ENCODE measurements around the gene STAM. TPM values are rescaled to one million over a fixed set of nuclear protein-coding genes. Genes with fewer than 3 reads are reported as not detected.

Gene STAM
- total and polyA plus RNA-seq, 9 donors: 10.7 to 24.7 (median 20.3) TPM

DNA sequence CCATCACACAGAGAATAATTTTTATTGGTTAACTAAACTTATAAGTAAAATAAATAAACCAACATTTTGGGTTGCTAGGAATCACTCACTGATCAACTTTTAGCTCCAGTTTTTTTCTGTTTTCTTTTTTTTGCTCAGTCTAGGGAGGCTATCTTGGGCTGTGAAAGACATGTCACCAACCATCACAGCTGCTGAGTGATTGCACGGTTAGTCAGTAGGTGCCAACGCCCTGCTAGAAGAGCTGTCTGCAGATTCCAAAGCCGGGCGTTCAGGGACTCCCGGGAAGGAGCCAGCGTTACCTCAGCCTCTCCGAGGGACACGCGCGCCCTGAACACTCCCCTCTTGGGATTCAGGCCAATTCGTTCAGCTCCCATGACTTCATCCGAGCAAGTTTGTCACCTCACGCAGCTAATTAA, 604 bp upstream of the STAM start:
- TF ChIP-seq EP300 (IDR thresholded peaks at IDR 0.05) (no peak), POLR2A (IDR thresholded peaks at IDR 0.05) (no peak)
- TF ChIP-seq, protein P1, sequence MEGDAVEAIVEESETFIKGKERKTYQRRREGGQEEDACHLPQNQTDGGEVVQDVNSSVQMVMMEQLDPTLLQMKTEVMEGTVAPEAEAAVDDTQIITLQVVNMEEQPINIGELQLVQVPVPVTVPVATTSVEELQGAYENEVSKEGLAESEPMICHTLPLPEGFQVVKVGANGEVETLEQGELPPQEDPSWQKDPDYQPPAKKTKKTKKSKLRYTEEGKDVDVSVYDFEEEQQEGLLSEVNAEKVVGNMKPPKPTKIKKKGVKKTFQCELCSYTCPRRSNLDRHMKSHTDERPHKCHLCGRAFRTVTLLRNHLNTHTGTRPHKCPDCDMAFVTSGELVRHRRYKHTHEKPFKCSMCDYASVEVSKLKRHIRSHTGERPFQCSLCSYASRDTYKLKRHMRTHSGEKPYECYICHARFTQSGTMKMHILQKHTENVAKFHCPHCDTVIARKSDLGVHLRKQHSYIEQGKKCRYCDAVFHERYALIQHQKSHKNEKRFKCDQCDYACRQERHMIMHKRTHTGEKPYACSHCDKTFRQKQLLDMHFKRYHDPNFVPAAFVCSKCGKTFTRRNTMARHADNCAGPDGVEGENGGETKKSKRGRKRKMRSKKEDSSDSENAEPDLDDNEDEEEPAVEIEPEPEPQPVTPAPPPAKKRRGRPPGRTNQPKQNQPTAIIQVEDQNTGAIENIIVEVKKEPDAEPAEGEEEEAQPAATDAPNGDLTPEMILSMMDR (IDR thresholded peaks at IDR 0.05): no peak
- DNase-seq: no peak
- intact Hi-C loops (cut with DNase I): no loop called here
- WGBS, 3 donors: 0% methylated on average over 13 of the region's 13 CpGs
- Histone ChIP-seq H3K9me3 (no peaks in the 10 kb centered on the region), H3K4me1 (ENCODE audit: insufficient read depth) (peaks cover 13% of the 10 kb centered on the region), H3K27ac (peak overlapping the region; percentile 90 to 98), H3K4me3 (peak overlapping the region; percentile 84), H3K27me3 (no peaks in the 10 kb centered on the region), H3K36me3 (no peaks in the 10 kb centered on the region)

DNA sequence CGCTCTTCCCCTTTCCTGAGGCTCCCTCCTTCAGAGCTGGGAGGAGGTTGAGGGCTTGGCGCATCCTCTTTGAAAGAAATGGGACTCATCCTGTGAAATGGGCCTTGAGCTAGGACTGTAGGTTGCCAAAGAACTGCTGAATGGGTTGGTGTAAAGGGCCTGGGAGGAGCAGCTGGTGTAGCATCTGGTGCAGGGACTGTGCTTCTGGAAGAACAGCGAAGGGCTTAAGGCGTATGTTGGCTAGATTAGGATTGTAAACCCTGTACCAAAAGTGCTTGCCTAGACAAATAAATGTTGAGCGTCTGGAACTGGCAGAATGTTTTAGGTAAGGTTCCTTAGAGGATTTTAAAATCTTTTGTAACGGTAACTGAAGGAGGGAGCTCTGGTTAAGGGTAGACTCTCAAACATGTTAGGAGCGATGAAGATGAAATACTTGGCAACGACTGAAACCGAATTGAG, 563 bp downstream of the STAM start:
- no peak for DNase-seq
- H3K27ac ChIP-seq: peak overlapping the region; percentile 90 to 98
- peaks cover 14% of the 10 kb centered on the region for H3K4me1 ChIP-seq (ENCODE audit: insufficient read depth)
- intact Hi-C loops (cut with DNase I): no loop called here
- 1% methylated on average over 9 of the region's 9 CpGs for WGBS, 3 donors
- H3K4me3 ChIP-seq: peak overlapping the region; percentile 84
- no peaks in the 10 kb centered on the region for H3K36me3 ChIP-seq
- H3K27me3 ChIP-seq: no peaks in the 10 kb centered on the region
- TF ChIP-seq EP300 (IDR thresholded peaks at IDR 0.05) (no peak), POLR2A (IDR thresholded peaks at IDR 0.05) (no peak)
- TF ChIP-seq, protein P1 (IDR thresholded peaks at IDR 0.05): no peak
- no peaks in the 10 kb centered on the region for H3K9me3 ChIP-seq

DNA sequence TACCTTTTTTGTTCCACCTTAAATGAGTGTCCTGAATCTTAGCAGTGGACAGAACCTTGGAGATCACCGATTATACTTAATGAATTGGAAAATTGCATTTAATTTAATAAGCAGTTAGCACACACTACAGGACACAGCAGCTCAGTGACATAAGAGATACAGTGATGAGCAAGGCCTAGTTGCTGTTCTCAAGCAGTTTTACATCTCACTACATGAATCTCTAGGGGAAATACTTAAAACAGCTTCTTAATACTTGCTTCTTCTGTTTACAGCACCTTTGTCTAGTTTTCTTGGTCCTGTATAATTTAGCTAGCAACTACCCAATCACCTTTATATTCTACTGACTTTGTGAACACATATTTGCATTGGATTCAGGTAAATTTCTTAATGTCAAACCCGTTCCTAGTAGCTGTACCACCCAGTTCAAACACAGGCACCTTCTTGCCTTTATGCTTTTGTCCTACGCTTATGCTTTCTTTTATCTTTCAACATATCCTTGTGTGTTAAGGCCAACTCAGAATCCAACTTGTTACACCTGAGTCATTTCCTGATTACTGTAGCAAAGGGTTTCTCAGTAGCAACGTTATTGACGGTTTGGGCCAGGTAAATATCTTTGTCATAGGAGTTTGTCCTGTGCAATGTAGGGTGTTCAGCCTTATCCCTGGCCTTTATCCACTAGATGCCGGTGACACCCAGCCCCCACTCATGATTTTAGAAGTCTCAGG, 1.8 kb downstream of the STAM start:
- no peaks in the 10 kb centered on the region for H3K27me3 ChIP-seq
- TF ChIP-seq, protein P1 (IDR thresholded peaks at IDR 0.05): no peak
- TF ChIP-seq EP300 (IDR thresholded peaks at IDR 0.05): no peak
- no peak for TF ChIP-seq POLR2A (IDR thresholded peaks at IDR 0.05)
- H3K9me3 ChIP-seq: no peaks in the 10 kb centered on the region
- no peak for DNase-seq
- H3K4me1 ChIP-seq (ENCODE audit: insufficient read depth): peaks cover 16% of the 10 kb centered on the region
- no peak overlapping the region for H3K27ac ChIP-seq
- 72 to 74% (median 73%) methylated on average over 6 of the region's 6 CpGs for WGBS, 3 donors
- intact Hi-C loops (cut with DNase I): no loop called here
- H3K36me3 ChIP-seq: no peaks in the 10 kb centered on the region
- H3K4me3 ChIP-seq: peak overlapping the region; percentile 84

DNA sequence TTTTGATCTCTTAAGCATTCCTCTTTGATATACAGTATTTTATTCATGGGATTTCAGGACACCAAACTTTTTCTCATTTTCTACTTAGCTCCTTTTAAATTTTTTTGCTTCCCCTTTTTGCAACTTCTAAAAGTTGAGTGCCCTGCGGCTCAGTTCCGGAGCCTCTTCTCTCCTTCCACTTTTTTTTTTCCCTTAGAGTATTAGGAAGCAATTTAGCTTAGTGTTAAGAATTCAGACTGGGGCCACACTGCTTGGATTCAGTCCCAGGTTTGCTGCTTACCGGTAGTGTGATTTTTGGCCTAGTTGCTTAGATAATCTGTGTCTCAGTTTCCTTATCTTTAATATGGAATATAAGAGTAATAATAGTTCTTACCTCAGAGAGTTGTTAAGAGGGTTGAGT, 3.4 kb downstream of the STAM start:
- TF ChIP-seq EP300 (IDR thresholded peaks at IDR 0.05) (no peak), POLR2A (IDR thresholded peaks at IDR 0.05) (no peak)
- TF ChIP-seq, protein P1 (IDR thresholded peaks at IDR 0.05): no peak
- Histone ChIP-seq H3K27ac (no peak overlapping the region), H3K4me1 (ENCODE audit: insufficient read depth) (peaks cover 16% of the 10 kb centered on the region), H3K27me3 (no peaks in the 10 kb centered on the region), H3K4me3 (no peak overlapping the region), H3K36me3 (no peaks in the 10 kb centered on the region), H3K9me3 (no peaks in the 10 kb centered on the region)
- 62 to 73% (median 62%) methylated on average over 3 of the region's 3 CpGs for WGBS, 3 donors
- intact Hi-C loops (cut with DNase I): no loop called here
- no peak for DNase-seq

All from ovary (tissue), 9 donors.